ENCODE measurements around the gene HSD17B12. TPM values are rescaled to one million over a fixed set of nuclear protein-coding genes. Genes with fewer than 3 reads are reported as not detected.

Gene HSD17B12
- total and polyA plus RNA-seq, 2 experiments from 2014 or later: 128 to 168 TPM

DNA sequence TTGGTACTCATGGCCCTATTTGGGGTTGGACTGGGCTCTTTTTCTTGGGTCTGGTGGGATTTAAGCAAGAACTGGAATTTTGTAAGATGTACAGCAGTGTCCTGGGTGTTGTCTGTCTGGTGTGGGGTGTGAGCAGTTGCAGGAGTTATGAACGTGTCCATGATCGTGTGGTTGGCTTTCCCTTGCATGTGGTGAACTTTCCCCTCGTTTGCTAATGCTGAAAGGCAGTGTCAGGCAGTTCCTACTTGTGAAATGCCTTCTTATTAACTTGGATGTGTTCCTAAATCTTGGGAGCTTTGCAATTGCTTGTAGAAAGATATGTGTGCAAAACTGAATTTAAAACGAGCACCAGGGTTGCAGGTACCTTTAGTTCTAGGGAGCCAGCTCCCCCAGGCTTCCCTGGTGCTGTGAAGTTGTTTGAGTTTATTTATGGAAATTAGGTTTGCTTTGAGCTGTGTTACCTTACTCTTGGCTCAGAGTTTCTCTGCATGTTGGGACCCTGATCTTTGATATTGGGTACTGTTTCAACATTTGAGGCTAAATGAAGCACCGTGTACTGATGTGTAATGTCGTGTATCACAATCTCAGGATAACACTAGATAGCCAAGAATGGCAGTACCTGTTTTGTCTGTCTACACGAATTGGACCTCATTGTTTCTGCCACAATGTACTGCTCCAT, 35.8 kb upstream of the HSD17B12 start:
- Histone ChIP-seq H3K4me3 (peak overlapping the region; percentile 92), H3K27ac (ENCODE audit: low read depth) (no peak overlapping the region), H2AFZ (peak overlapping the region; percentile 92; the same call in 1 of the 2 replicates), H3K36me3 (ENCODE audit: insufficient read depth) (no peaks in the 10 kb centered on the region), H3K4me1 (ENCODE audit: insufficient read depth) (peaks cover 3% of the 10 kb centered on the region; the same call in 1 of the 2 replicates), H3K9me2 (ENCODE audit: insufficient read depth) (no peaks in the 10 kb centered on the region), H4K20me1 (replicated peaks; ENCODE audit: insufficient read depth) (no peaks in the 10 kb centered on the region), H3K4me2 (peak overlapping the region; percentile 85), H3K27me3 (ENCODE audit: insufficient read depth) (no peaks in the 10 kb centered on the region), H3F3A (replicated peaks; ENCODE audit: low read depth) (no peaks in the 10 kb centered on the region), H3K79me2 (replicated peaks; ENCODE audit: insufficient read depth) (peaks cover 27% of the 10 kb centered on the region)
- no peak for ATAC-seq
- Mint-ChIP-seq H3K9me3 (no peaks in the 10 kb centered on the region), H3K27me3 (ENCODE audit: insufficient read depth, low read depth, poor library complexity) (no peaks in the 10 kb centered on the region), H3K4me3 (peak overlapping the region; percentile 97), H3K27ac (peak overlapping the region; percentile 75), H3K4me1 (peaks cover 12% of the 10 kb centered on the region), H3K36me3 (ENCODE audit: low read depth) (no peaks in the 10 kb centered on the region; the same call in 2 of the 3 replicates)
- no peak for TF ChIP-seq ZNF114 (CRISPR knock-in tag; IDR thresholded peaks at IDR 0.05)
- TF ChIP-seq ZNF331 (CRISPR knock-in tag; IDR thresholded peaks at IDR 0.05; ENCODE audit: low read depth): no peak
- TF ChIP-seq STAT1 (IDR thresholded peaks at IDR 0.05; ENCODE audit: unreplicated experiment): no peak
- no peak for TF ChIP-seq POLR2AphosphoS5 (IDR thresholded peaks at IDR 0.05; ENCODE audit: low read depth)
- TF ChIP-seq CTCF (conservative IDR thresholded peaks at IDR 0.05; ENCODE audit: low read depth in 2 of 2): no peak
- TF ChIP-seq ETS1 (IDR thresholded peaks at IDR 0.05): no peak
- TF ChIP-seq REST (IDR thresholded peaks at IDR 0.05; ENCODE audit: unreplicated experiment): no peak
- TF ChIP-seq, protein P1, sequence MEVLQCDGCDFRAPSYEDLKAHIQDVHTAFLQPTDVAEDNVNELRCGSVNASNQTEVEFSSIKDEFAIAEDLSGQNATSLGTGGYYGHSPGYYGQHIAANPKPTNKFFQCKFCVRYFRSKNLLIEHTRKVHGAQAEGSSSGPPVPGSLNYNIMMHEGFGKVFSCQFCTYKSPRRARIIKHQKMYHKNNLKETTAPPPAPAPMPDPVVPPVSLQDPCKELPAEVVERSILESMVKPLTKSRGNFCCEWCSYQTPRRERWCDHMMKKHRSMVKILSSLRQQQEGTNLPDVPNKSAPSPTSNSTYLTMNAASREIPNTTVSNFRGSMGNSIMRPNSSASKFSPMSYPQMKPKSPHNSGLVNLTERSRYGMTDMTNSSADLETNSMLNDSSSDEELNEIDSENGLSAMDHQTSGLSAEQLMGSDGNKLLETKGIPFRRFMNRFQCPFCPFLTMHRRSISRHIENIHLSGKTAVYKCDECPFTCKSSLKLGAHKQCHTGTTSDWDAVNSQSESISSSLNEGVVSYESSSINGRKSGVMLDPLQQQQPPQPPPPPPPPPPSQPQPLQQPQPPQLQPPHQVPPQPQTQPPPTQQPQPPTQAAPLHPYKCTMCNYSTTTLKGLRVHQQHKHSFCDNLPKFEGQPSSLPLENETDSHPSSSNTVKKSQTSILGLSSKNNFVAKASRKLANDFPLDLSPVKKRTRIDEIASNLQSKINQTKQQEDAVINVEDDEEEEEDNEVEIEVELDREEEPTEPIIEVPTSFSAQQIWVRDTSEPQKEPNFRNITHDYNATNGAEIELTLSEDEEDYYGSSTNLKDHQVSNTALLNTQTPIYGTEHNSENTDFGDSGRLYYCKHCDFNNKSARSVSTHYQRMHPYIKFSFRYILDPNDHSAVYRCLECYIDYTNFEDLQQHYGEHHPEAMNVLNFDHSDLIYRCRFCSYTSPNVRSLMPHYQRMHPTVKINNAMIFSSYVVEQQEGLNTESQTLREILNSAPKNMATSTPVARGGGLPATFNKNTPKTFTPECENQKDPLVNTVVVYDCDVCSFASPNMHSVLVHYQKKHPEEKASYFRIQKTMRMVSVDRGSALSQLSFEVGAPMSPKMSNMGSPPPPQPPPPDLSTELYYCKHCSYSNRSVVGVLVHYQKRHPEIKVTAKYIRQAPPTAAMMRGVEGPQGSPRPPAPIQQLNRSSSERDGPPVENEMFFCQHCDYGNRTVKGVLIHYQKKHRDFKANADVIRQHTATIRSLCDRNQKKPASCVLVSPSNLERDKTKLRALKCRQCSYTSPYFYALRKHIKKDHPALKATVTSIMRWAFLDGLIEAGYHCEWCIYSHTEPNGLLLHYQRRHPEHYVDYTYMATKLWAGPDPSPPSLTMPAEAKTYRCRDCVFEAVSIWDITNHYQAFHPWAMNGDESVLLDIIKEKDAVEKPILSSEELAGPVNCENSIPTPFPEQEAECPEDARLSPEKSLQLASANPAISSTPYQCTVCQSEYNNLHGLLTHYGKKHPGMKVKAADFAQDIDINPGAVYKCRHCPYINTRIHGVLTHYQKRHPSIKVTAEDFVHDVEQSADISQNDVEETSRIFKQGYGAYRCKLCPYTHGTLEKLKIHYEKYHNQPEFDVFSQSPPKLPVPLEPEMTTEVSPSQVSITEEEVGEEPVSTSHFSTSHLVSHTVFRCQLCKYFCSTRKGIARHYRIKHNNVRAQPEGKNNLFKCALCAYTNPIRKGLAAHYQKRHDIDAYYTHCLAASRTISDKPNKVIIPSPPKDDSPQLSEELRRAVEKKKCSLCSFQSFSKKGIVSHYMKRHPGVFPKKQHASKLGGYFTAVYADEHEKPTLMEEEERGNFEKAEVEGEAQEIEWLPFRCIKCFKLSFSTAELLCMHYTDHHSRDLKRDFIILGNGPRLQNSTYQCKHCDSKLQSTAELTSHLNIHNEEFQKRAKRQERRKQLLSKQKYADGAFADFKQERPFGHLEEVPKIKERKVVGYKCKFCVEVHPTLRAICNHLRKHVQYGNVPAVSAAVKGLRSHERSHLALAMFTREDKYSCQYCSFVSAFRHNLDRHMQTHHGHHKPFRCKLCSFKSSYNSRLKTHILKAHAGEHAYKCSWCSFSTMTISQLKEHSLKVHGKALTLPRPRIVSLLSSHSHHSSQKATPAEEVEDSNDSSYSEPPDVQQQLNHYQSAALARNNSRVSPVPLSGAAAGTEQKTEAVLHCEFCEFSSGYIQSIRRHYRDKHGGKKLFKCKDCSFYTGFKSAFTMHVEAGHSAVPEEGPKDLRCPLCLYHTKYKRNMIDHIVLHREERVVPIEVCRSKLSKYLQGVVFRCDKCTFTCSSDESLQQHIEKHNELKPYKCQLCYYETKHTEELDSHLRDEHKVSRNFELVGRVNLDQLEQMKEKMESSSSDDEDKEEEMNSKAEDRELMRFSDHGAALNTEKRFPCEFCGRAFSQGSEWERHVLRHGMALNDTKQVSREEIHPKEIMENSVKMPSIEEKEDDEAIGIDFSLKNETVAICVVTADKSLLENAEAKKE (CRISPR knock-in tag; IDR thresholded peaks at IDR 0.05): no peak
- no peak for TF ChIP-seq EZH2phosphoT487 (IDR thresholded peaks at IDR 0.05; ENCODE audit: unreplicated experiment)
- TF ChIP-seq NANOG (IDR thresholded peaks at IDR 0.05; ENCODE audit: borderline replicate concordance): no peak
- TF ChIP-seq EZH2 (IDR thresholded peaks at IDR 0.05; ENCODE audit: low read depth, unreplicated experiment): no peak
- TF ChIP-seq CREB1 (CRISPR knock-in tag; IDR thresholded peaks at IDR 0.05; ENCODE audit: low read depth): no peak
- no peak for TF ChIP-seq JUNB (IDR thresholded peaks at IDR 0.05; ENCODE audit: unreplicated experiment)
- no peak for DNase-seq (ENCODE audit: low spot score)

Measured in GM23338 (cell line).